Caco-2 (cell line): ENCODE results near the gene GPRC5D. TPM values are rescaled to one million over a fixed set of nuclear protein-coding genes. Genes with fewer than 3 reads are reported as not detected.

Experiments used
- BruUV-seq: library from RNA; stranded (reverse); fragments of 400-500 nt; replicated peaks from 2 replicates; lab custom pipeline; 2021; lab: Mats Ljungman, UMichigan
- CTCF ChIA-PET: fragments of 300-600 bp; sonication (Branson Sonifier 250); formaldehyde crosslinking; loops from one replicate; lab custom pipeline; 2022; ENCODE audit warnings: antibody characterized with exemption; lab: Charles Lee
- POLR2A ChIA-PET: fragments of 300-600 bp; sonication (Branson Sonifier 250); formaldehyde crosslinking; loops from one replicate; lab custom pipeline; 2022; ENCODE audit warnings: antibody characterized with exemption; lab: Charles Lee
- DNase-seq, 2 experiments: peaks; one replicate each; pipeline versions ENCODE4 v3.0.0 to v3.0.0-alpha.2; 2020 to 2022
- H3K27me3 ChIP-seq: replicated peaks from 2 replicates; pipeline ENCODE4 v1.6.0; 2011; ENCODE audit warnings: low read length; ENCODE audit not compliant: control insufficient read depth, insufficient read depth
- H3K36me3 ChIP-seq: 2 replicates; pipeline ENCODE4 v1.5.1; 2011; ENCODE audit warnings: low read length; ENCODE audit not compliant: control insufficient read depth, insufficient read depth
- H3K4me1 ChIP-seq: fragments of 250-450 bp; sonication (Bioruptor Pico); 2 replicates; pipeline ENCODE4 v1.5.1; 2020; ENCODE audit warnings: mild to moderate bottlenecking
- H3K4me3 ChIP-seq: 2 replicates; pipeline ENCODE4 v1.5.1; 2011; ENCODE audit warnings: low read depth, mild to moderate bottlenecking, control low read depth, low read length
- H3K9me3 ChIP-seq: fragments of 250-450 bp; sonication (Bioruptor Pico); 2 replicates; pipeline ENCODE4 v1.5.1; 2020; ENCODE audit warnings: mild to moderate bottlenecking, moderate library complexity
- H3K27ac Mint-ChIP-seq: one replicate; pipeline ENCODE4 v1.8.0; 2022; ENCODE audit warnings: mixed read lengths; ENCODE audit not compliant: unreplicated experiment
- H3K27me3 Mint-ChIP-seq: one replicate; pipeline ENCODE4 v1.8.0; 2022; ENCODE audit warnings: mixed read lengths; ENCODE audit not compliant: insufficient read depth, unreplicated experiment
- H3K36me3 Mint-ChIP-seq: one replicate; pipeline ENCODE4 v1.8.0; 2022; ENCODE audit warnings: mild to moderate bottlenecking, mixed read lengths; ENCODE audit not compliant: insufficient read depth, unreplicated experiment
- H3K4me1 Mint-ChIP-seq: one replicate; pipeline ENCODE4 v1.8.0; 2022; ENCODE audit warnings: low read depth, mixed read lengths; ENCODE audit not compliant: unreplicated experiment
- H3K4me3 Mint-ChIP-seq: one replicate; pipeline ENCODE4 v1.8.0; 2022; ENCODE audit warnings: mild to moderate bottlenecking, moderate library complexity, mixed read lengths; ENCODE audit not compliant: unreplicated experiment
- H3K9me3 Mint-ChIP-seq: one replicate; pipeline ENCODE4 v1.8.0; 2022; ENCODE audit warnings: mixed read lengths; ENCODE audit not compliant: unreplicated experiment
- CTCF ChIP-seq, 2 experiments: fragments of 200-600 bp in 1 of 2; IDR thresholded peaks; 1 replicate in 1 of 2; 2 replicates in 1 of 2; pipeline versions ENCODE4 v1.5.1 to v1.8.0; 2011 to 2022; ENCODE audit warnings: antibody characterized with exemption in 1 of 2, control low read depth in 1 of 2, inconsistent platforms in 1 of 2, low read depth in 1 of 2, low read length in 1 of 2, mild to moderate bottlenecking in 1 of 2, moderate library complexity in 1 of 2; ENCODE audit not compliant: insufficient read depth in 1 of 2, severe bottlenecking in 1 of 2, unreplicated experiment in 1 of 2
- intact Hi-C: fragments of 100-400 bp; cut with micrococcal nuclease; formaldehyde crosslinking; loops from one replicate; pipeline ENCODE4 v1.10.0; 2022; ENCODE audit not compliant: unreplicated experiment
- total RNA-seq: library from RNA; stranded (reverse); gene quantifications from 2 replicates; pipeline ENCODE4 v1.2.3, GENCODE V29; 2022

The GPRC5D gene
- total RNA-seq, 1 experiment from 2014 or later = not detected

GRCh38 chr12:12996209-12996608, 44.2 kb upstream of the GPRC5D start:
- Mint-ChIP-seq H3K4me1 (peaks cover 43% of the 10 kb centered on the region), H3K9me3 (no peaks in the 10 kb centered on the region), H3K27ac (no peak overlapping the region), H3K36me3 (no peaks in the 10 kb centered on the region), H3K4me3 (no peak overlapping the region), H3K27me3 (no peaks in the 10 kb centered on the region)
- POLR2A ChIA-PET = no interaction called here
- Histone ChIP-seq H3K27me3 (no peaks in the 10 kb centered on the region), H3K4me3 (no peak overlapping the region), H3K4me1 (peaks cover 31% of the 10 kb centered on the region), H3K36me3 (no peaks in the 10 kb centered on the region), H3K9me3 (no peaks in the 10 kb centered on the region)
- intact Hi-C loops = no loop called here
- CTCF ChIA-PET = no interaction called here
- no peak for DNase-seq
- BruUV-seq = no TSS peak
- TF ChIP-seq CTCF (IDR thresholded peaks at IDR 0.05; ENCODE audit: insufficient read depth in 1 of 2, low read depth in 1 of 2, low read length in 1 of 2, severe bottlenecking in 1 of 2, unreplicated experiment in 1 of 2) = no peak

- H3K9me3 ChIP-seq = no peaks in the 10 kb centered on the region
- H3K27ac Mint-ChIP-seq = no peak overlapping the region
- no peaks in the 10 kb centered on the region for H3K27me3 Mint-ChIP-seq
These were observed 43.1 kb upstream of the GPRC5D start for GRCh38 chr12:12995088-12995487.

GRCh38 chr12:12993367-12993766, 41.4 kb upstream of the GPRC5D start:
- TF ChIP-seq CTCF (IDR thresholded peaks at IDR 0.05; ENCODE audit: insufficient read depth in 1 of 2, low read depth in 1 of 2, low read length in 1 of 2, severe bottlenecking in 1 of 2, unreplicated experiment in 1 of 2) = no peak
- BruUV-seq = no TSS peak
- H3K27me3 Mint-ChIP-seq = no peaks in the 10 kb centered on the region
- 0 out of 2 replicates have a peak, but pooled peaks cover 2% of the 10 kb centered on the region for H3K36me3 ChIP-seq
- DNase-seq = no peak
- H3K27me3 ChIP-seq = no peaks in the 10 kb centered on the region
- no peaks in the 10 kb centered on the region for H3K9me3 ChIP-seq
- H3K9me3 Mint-ChIP-seq = no peaks in the 10 kb centered on the region
- POLR2A ChIA-PET = no interaction called here
- no peak overlapping the region for H3K4me3 ChIP-seq
- H3K27ac Mint-ChIP-seq = no peak overlapping the region
- H3K36me3 Mint-ChIP-seq = peaks cover 6% of the 10 kb centered on the region
- H3K4me1 ChIP-seq = peaks cover 42% of the 10 kb centered on the region
- intact Hi-C loops = no loop called here
- no peak overlapping the region for H3K4me3 Mint-ChIP-seq
- peaks cover 46% of the 10 kb centered on the region for H3K4me1 Mint-ChIP-seq
- CTCF ChIA-PET = interaction anchor here (0.7 to 1.5 kb wide), 2 partner anchors 10 to 224 kb away, joined by 4 read pairs; no protein-coding TSS in a partner anchor

More at GRCh38 chr12:12995088-12995487, 43.1 kb upstream of the GPRC5D start:
- ChIA-PET CTCF (no interaction called here), POLR2A (no interaction called here)
- H3K4me1 Mint-ChIP-seq = peaks cover 49% of the 10 kb centered on the region
- DNase-seq = no peak
- peaks cover 6% of the 10 kb centered on the region for H3K36me3 Mint-ChIP-seq
- no peaks in the 10 kb centered on the region for H3K9me3 Mint-ChIP-seq
- peaks cover 42% of the 10 kb centered on the region for H3K4me1 ChIP-seq
- H3K4me3 Mint-ChIP-seq = no peak overlapping the region
- H3K36me3 ChIP-seq = no peaks in the 10 kb centered on the region
- intact Hi-C loops = no loop called here
- TF ChIP-seq CTCF (IDR thresholded peaks at IDR 0.05; ENCODE audit: insufficient read depth in 1 of 2, low read depth in 1 of 2, low read length in 1 of 2, severe bottlenecking in 1 of 2, unreplicated experiment in 1 of 2) = no peak
- no peak overlapping the region for H3K4me3 ChIP-seq
- no peaks in the 10 kb centered on the region for H3K27me3 ChIP-seq
- BruUV-seq = no TSS peak
